ENCODE measurements around the gene PPFIBP2. TPM values are rescaled to one million over a fixed set of nuclear protein-coding genes. Genes with fewer than 3 reads are reported as not detected.

The PPFIBP2 gene
- total and polyA plus RNA-seq, 10 donors = 17.2 to 75.1 (median 40.4) TPM

GRCh38 chr11:7648264-7648663 lies 134.5 kb downstream of the PPFIBP2 start:
- WGBS, 5 donors = 88 to 94% (median 90%) methylated on average over 3 of the region's 3 CpGs
- Histone ChIP-seq H3K4me1 (no peaks in the 10 kb centered on the region), H3K27me3 (replicated peaks in 1 of 7) (no peaks in the 10 kb centered on the region), H3K4me3 (no peak overlapping the region), H3K9me3 (no peaks in the 10 kb centered on the region), H3K27ac (no peak overlapping the region), H3K36me3 (peaks cover 3 to 79% (median 46%) of the 10 kb centered on the region in 6 donors)
- intact Hi-C loops (cut with DNase I; ENCODE audit: low total_unique reads) = no loop called here
- DNase-seq = no peak
- TF ChIP-seq POLR2A (IDR thresholded peaks at IDR 0.05) (no peak), CTCF (IDR thresholded peaks at IDR 0.05 in 8 of 11, conservative IDR thresholded peaks at IDR 0.05 in 3 of 11) (no peak), POLR2AphosphoS5 (IDR thresholded peaks at IDR 0.05) (no peak)

GRCh38 chr11:7651140-7651551 lies 137.3 kb downstream of the PPFIBP2 start:
- no peaks in the 10 kb centered on the region for H3K9me3 ChIP-seq
- intact Hi-C loops (cut with DNase I; ENCODE audit: low total_unique reads) = no loop called here
- no peak for DNase-seq
- no peak overlapping the region for H3K4me3 ChIP-seq
- no peak for TF ChIP-seq POLR2AphosphoS5 (IDR thresholded peaks at IDR 0.05)
- no peak for TF ChIP-seq CTCF (IDR thresholded peaks at IDR 0.05 in 8 of 11, conservative IDR thresholded peaks at IDR 0.05 in 3 of 11)
- no peak for TF ChIP-seq POLR2A (IDR thresholded peaks at IDR 0.05)
- H3K27me3 ChIP-seq (replicated peaks in 1 of 7) = no peaks in the 10 kb centered on the region
- no peaks in the 10 kb centered on the region for H3K4me1 ChIP-seq
- H3K27ac ChIP-seq = no peak overlapping the region
- H3K36me3 ChIP-seq = peaks cover 3 to 87% (median 63%) of the 10 kb centered on the region in 6 donors
- WGBS, 5 donors = 23 to 56% (median 31%) methylated on average over 5 of the region's 5 CpGs

GRCh38 chr11:7651700-7652099 lies 137.9 kb downstream of the PPFIBP2 start:
- intact Hi-C loops (cut with DNase I; ENCODE audit: low total_unique reads) = no loop called here
- DNase-seq = no peak
- Histone ChIP-seq H3K27me3 (replicated peaks in 1 of 7) (no peaks in the 10 kb centered on the region), H3K4me1 (no peaks in the 10 kb centered on the region), H3K27ac (no peak overlapping the region), H3K36me3 (peaks cover 3 to 88% (median 63%) of the 10 kb centered on the region in 6 donors), H3K4me3 (no peak overlapping the region), H3K9me3 (no peaks in the 10 kb centered on the region)
- no peak for TF ChIP-seq POLR2A (IDR thresholded peaks at IDR 0.05)
- TF ChIP-seq POLR2AphosphoS5 (IDR thresholded peaks at IDR 0.05) = no peak
- no peak for TF ChIP-seq CTCF (IDR thresholded peaks at IDR 0.05 in 8 of 11, conservative IDR thresholded peaks at IDR 0.05 in 3 of 11)
- WGBS, 5 donors = 82 to 94% (median 93%) methylated on average over 6 to 9 of the region's 9 CpGs

- Histone ChIP-seq H3K4me1 (no peaks in the 10 kb centered on the region), H3K9me3 (no peaks in the 10 kb centered on the region), H3K27me3 (replicated peaks in 1 of 7) (no peaks in the 10 kb centered on the region), H3K27ac (no peak overlapping the region), H3K36me3 (peaks cover 3 to 85% (median 53%) of the 10 kb centered on the region in 6 donors), H3K4me3 (no peak overlapping the region)
- TF ChIP-seq CTCF (IDR thresholded peaks at IDR 0.05 in 8 of 11, conservative IDR thresholded peaks at IDR 0.05 in 3 of 11) (no peak), POLR2AphosphoS5 (IDR thresholded peaks at IDR 0.05) (no peak), POLR2A (IDR thresholded peaks at IDR 0.05) (no peak)
- WGBS, 5 donors = 78 to 95% (median 90%) methylated on average over 4 of the region's 4 CpGs
- DNase-seq = no peak
- intact Hi-C loops (cut with DNase I; ENCODE audit: low total_unique reads) = no loop called here
Measured at GRCh38 chr11:7654195-7654705, 140.5 kb downstream of the PPFIBP2 start.
